Activated B cell treated with CpG ODN at 0.5 μM for 24 hours (primary cell): ENCODE data around the gene IQSEC1. TPM values are rescaled to one million over a fixed set of nuclear protein-coding genes. Genes with fewer than 3 reads are reported as not detected.

Experiments
- ATAC-seq: fragments of 200-7000 bp; cut with Tn5 transposase; one replicate; pipeline ENCODE4 v1.10.0; 2021; ENCODE audit warnings: low read depth, mild to moderate bottlenecking, moderate library complexity
- CTCF ChIA-PET: fragments of 350-600 bp; sonication (Branson Sonifier 250); formaldehyde crosslinking; loops from one replicate; lab custom pipeline; 2021; ENCODE audit warnings: antibody characterized with exemption; lab: Charles Lee
- POLR2A ChIA-PET: fragments of 350-600 bp; sonication (Branson Sonifier 250); formaldehyde crosslinking; loops from one replicate; lab custom pipeline; 2021; ENCODE audit warnings: antibody characterized with exemption; lab: Charles Lee
- DNase-seq: peaks from one replicate; pipeline ENCODE4 v3.0.0; 2022
- H3K27ac Mint-ChIP-seq: one replicate; pipeline ENCODE4 v1.8.0; 2020; ENCODE audit warnings: mixed read lengths
- H3K27me3 Mint-ChIP-seq: one replicate; pipeline ENCODE4 v1.8.0; 2021; ENCODE audit warnings: mixed read lengths
- H3K36me3 Mint-ChIP-seq: one replicate; pipeline ENCODE4 v1.8.0; 2021; ENCODE audit warnings: low read depth, mixed read lengths
- H3K4me1 Mint-ChIP-seq: one replicate; pipeline ENCODE4 v1.8.0; 2021; ENCODE audit warnings: mixed read lengths
- H3K4me3 Mint-ChIP-seq: one replicate; pipeline ENCODE4 v1.8.0; 2020; ENCODE audit warnings: mild to moderate bottlenecking, mixed read lengths
- H3K9me3 Mint-ChIP-seq: one replicate; pipeline ENCODE4 v1.8.0; 2020; ENCODE audit warnings: mixed read lengths
- CTCF ChIP-seq: fragments of 200-600 bp; IDR thresholded peaks from one replicate; pipeline ENCODE4 v1.8.0; 2022; ENCODE audit warnings: antibody characterized with exemption, mild to moderate bottlenecking
- intact Hi-C: fragments of 100-400 bp; cut with micrococcal nuclease; formaldehyde crosslinking; loops from one replicate; pipeline ENCODE4 v1.15.1; 2024
- total RNA-seq: library from RNA; stranded (reverse); gene quantifications from 2 replicates; pipeline ENCODE4 v1.2.3, GENCODE V29; 2022

IQSEC1 gene
- total RNA-seq, 1 donor from 2014 or later = 296 TPM

- intact Hi-C loops = no loop called here
- ATAC-seq (no peak), DNase-seq (no peak)
- Mint-ChIP-seq H3K27ac (no peak overlapping the region), H3K4me1 (peaks cover 86% of the 10 kb centered on the region), H3K27me3 (no peaks in the 10 kb centered on the region), H3K36me3 (peaks cover 55% of the 10 kb centered on the region), H3K4me3 (no peak overlapping the region), H3K9me3 (no peaks in the 10 kb centered on the region)
- TF ChIP-seq CTCF = no peak
- CTCF ChIA-PET = no interaction called here
- POLR2A ChIA-PET = no interaction called here
These were observed 120.7 kb downstream of the IQSEC1 start for GRCh38 chr3:12952343-12953200.

- intact Hi-C loops = no loop called here
- Mint-ChIP-seq H3K27me3 (no peaks in the 10 kb centered on the region), H3K4me1 (peaks cover 73% of the 10 kb centered on the region), H3K4me3 (no peak overlapping the region), H3K27ac (peak overlapping the region; percentile 24), H3K9me3 (no peaks in the 10 kb centered on the region), H3K36me3 (peaks cover 52% of the 10 kb centered on the region)
- CTCF ChIA-PET = interaction anchor here (1.5 kb wide), 1 partner anchor 46 kb away, joined by 7 read pairs; no protein-coding TSS in a partner anchor
- POLR2A ChIA-PET = interaction anchor here (0.7 to 1.6 kb wide), 4 partner anchors 8 to 89 kb away, joined by 3 to 6 read pairs (median 5); no protein-coding TSS in a partner anchor
- ATAC-seq = peak; percentile 68
- no peak for TF ChIP-seq CTCF
- DNase-seq = no peak
These were observed 124.1 kb downstream of the IQSEC1 start for GRCh38 chr3:12948891-12949711.

- Mint-ChIP-seq H3K4me3 (peak overlapping the region; percentile 15), H3K27me3 (no peaks in the 10 kb centered on the region), H3K4me1 (peaks cover 65% of the 10 kb centered on the region), H3K27ac (peak overlapping the region; percentile 46), H3K36me3 (peaks cover 47% of the 10 kb centered on the region), H3K9me3 (no peaks in the 10 kb centered on the region)
- ChIA-PET CTCF (interaction anchor here (1.2 to 1.5 kb wide), 2 partner anchors 15 to 47 kb away, joined by 3 to 7 read pairs; no protein-coding TSS in a partner anchor), POLR2A (interaction anchor here (1.5 kb wide), 1 partner anchor 138 kb away, joined by 4 read pairs; no protein-coding TSS in a partner anchor)
- intact Hi-C loops = no loop called here
- DNase-seq = no peak
- no peak for ATAC-seq
- TF ChIP-seq CTCF = no peak
These were observed 124.9 kb downstream of the IQSEC1 start for GRCh38 chr3:12948371-12948770.

GRCh38 chr3:12947504-12948369 lies 125.5 kb downstream of the IQSEC1 start:
- TF ChIP-seq CTCF = no peak
- Mint-ChIP-seq H3K9me3 (no peaks in the 10 kb centered on the region), H3K4me3 (no peak overlapping the region), H3K36me3 (peaks cover 53% of the 10 kb centered on the region), H3K4me1 (peaks cover 61% of the 10 kb centered on the region), H3K27me3 (no peaks in the 10 kb centered on the region), H3K27ac (peak overlapping the region; percentile 56)
- CTCF ChIA-PET = interaction anchor here (0.9 to 1.3 kb wide), 3 partner anchors 16 to 29 kb away, joined by 3 read pairs; no protein-coding TSS in a partner anchor
- ATAC-seq = no peak
- DNase-seq = no peak
- intact Hi-C loops = no loop called here
- POLR2A ChIA-PET = interaction anchor here (0.6 to 1.5 kb wide), 2 partner anchors 139 to 501 kb away, joined by 3 to 4 read pairs; no protein-coding TSS in a partner anchor
